ENCODE results near the gene SLIT3.

- TF ChIP-seq, protein P1, sequence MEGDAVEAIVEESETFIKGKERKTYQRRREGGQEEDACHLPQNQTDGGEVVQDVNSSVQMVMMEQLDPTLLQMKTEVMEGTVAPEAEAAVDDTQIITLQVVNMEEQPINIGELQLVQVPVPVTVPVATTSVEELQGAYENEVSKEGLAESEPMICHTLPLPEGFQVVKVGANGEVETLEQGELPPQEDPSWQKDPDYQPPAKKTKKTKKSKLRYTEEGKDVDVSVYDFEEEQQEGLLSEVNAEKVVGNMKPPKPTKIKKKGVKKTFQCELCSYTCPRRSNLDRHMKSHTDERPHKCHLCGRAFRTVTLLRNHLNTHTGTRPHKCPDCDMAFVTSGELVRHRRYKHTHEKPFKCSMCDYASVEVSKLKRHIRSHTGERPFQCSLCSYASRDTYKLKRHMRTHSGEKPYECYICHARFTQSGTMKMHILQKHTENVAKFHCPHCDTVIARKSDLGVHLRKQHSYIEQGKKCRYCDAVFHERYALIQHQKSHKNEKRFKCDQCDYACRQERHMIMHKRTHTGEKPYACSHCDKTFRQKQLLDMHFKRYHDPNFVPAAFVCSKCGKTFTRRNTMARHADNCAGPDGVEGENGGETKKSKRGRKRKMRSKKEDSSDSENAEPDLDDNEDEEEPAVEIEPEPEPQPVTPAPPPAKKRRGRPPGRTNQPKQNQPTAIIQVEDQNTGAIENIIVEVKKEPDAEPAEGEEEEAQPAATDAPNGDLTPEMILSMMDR (conservative IDR thresholded peaks at IDR 0.05; ENCODE audit: low read length) = no peak
- no peak for TF ChIP-seq EZH2phosphoT487 (IDR thresholded peaks at IDR 0.05; ENCODE audit: borderline replicate concordance)
Measured at GRCh38 chr5:169020102-169020501, 280.8 kb downstream of the SLIT3 start.

All from Loucy (cell line).